ENCODE measurements around the gene SYTL5.

GRCh38 chrX:38085813-38086212 is 79.5 kb downstream of the SYTL5 start:
- TF ChIP-seq CTCF (IDR thresholded peaks at IDR 0.05), result no peak
- no peak for TF ChIP-seq POLR2A (IDR thresholded peaks at IDR 0.05; ENCODE audit: low read depth)
- no peak for TF ChIP-seq POLR2AphosphoS5 (IDR thresholded peaks at IDR 0.05)

All from esophagus muscularis mucosa (tissue), 3 donors.